ENCODE data around the gene NDUFB5. TPM values are rescaled to one million over a fixed set of nuclear protein-coding genes. Genes with fewer than 3 reads are reported as not detected.

Gene NDUFB5
- total RNA-seq, 1 experiment from 2014 or later: 116 TPM

DNA sequence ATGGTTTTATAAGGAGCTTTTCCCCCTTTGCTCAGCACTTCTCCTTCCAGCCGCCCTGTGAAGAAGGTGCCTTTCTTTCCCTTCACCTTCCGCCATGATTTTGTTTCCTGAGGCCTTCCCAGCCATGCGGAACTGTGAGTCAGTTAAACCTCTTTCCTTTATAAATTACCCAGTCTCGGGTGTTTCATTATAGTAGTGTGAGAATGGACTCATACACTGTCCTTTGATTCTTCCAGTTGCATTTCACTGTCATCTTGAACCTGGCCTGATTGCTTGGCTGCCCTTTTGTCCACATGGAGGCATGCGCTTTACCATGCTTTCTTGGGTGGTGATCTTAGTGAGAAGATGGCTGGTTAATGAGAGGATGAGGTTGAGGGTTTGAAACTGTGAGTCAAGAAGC is 71.5 kb downstream of the NDUFB5 start:
- no peak overlapping the region for H2AFZ ChIP-seq (ENCODE audit: low read depth, low read length, poor library complexity, severe bottlenecking)
- H3K27me3 ChIP-seq (ENCODE audit: insufficient read depth, low read length): no peaks in the 10 kb centered on the region
- intact Hi-C loops (cut with micrococcal nuclease): no loop called here
- H3K9ac ChIP-seq (ENCODE audit: low read length): no peak overlapping the region
- no peak overlapping the region for H3K27ac ChIP-seq (ENCODE audit: low read depth, low read length)
- DNase-seq (ENCODE audit: low read depth, low spot score): no peak
- ChIA-PET POLR2A (no interaction called here), CTCF (no interaction called here), RAD21 (ENCODE audit: low non-redundant PET in 1 of 2, low total read pairs in 2 of 2, uncharacterized antibody in 2 of 2, unreplicated experiment in 2 of 2) (no interaction called here)
- BruUV-seq (replicated peaks): no TSS peak
- H3K9me3 ChIP-seq (ENCODE audit: control insufficient read depth in 1 of 2, insufficient read depth in 1 of 2, low read depth in 1 of 2, low read length in 2 of 2): no peaks in the 10 kb centered on the region
- no peaks in the 10 kb centered on the region for H3K9me2 ChIP-seq (ENCODE audit: insufficient read depth)
- TF ChIP-seq SIN3A (IDR thresholded peaks at IDR 0.05; ENCODE audit: low read depth): no peak
- no peak for TF ChIP-seq TCF7L2 (IDR thresholded peaks at IDR 0.05; ENCODE audit: borderline replicate concordance, extremely low read depth, insufficient read depth, insufficient read length)
- TF ChIP-seq EGR1 (IDR thresholded peaks at IDR 0.05; ENCODE audit: low read depth): no peak
- H3K4me1 ChIP-seq (ENCODE audit: control insufficient read depth in 1 of 2, insufficient read depth in 2 of 2, low read length in 2 of 2): peaks cover 13 to 54% of the 10 kb centered on the region in 2 experiments
- ATAC-seq: no peak
- H3K36me3 ChIP-seq (ENCODE audit: control insufficient read depth in 1 of 2, insufficient read depth in 2 of 2, low read length in 2 of 2): no peaks in the 10 kb centered on the region
- no peaks in the 10 kb centered on the region for H4K20me1 ChIP-seq (ENCODE audit: insufficient read depth)
- H3K79me2 ChIP-seq (ENCODE audit: insufficient read depth, low read length): peaks cover 88% of the 10 kb centered on the region
- H3K4me3 ChIP-seq (replicated peaks in 1 of 2; ENCODE audit: low read depth in 1 of 2, low read length in 2 of 2): no peak overlapping the region
- H3K4me2 ChIP-seq (ENCODE audit: low read length): no peak overlapping the region

Other genes starting within 250 kb of the NDUFB5 start
- 0.10 TPM for gene GNB4, start 153.3 kb upstream of the NDUFB5 start, total RNA-seq (2021; ENCODE audit: unreplicated experiment)
- gene ACTL6A, start 41.9 kb upstream of the NDUFB5 start, total RNA-seq (2021; ENCODE audit: unreplicated experiment): 61.9 TPM
- gene MRPL47, start 156 bp upstream of the NDUFB5 start, total RNA-seq (2021; ENCODE audit: unreplicated experiment): 52.3 TPM
- gene USP13, start 48.2 kb downstream of the NDUFB5 start, total RNA-seq (2021; ENCODE audit: unreplicated experiment): 22.7 TPM